ENCODE data around the gene PRLHR. TPM values are rescaled to one million over a fixed set of nuclear protein-coding genes. Genes with fewer than 3 reads are reported as not detected.

The PRLHR gene
- total and polyA plus RNA-seq, 2 of the 4 experiments (the other 2 are of a cell fraction), result not detected

GRCh38 chr10:118567701-118568248, 27.7 kb downstream of the PRLHR start:
- POLR2A ChIA-PET (ENCODE audit: unreplicated experiment), result no interaction called here
- dilution Hi-C loops (cut with HindIII; ENCODE audit: low sequenced_read_pairs, unreplicated experiment), result no loop called here
- H3K23ac ChIP-seq (ENCODE audit: low read depth, low read length), result no peak overlapping the region
- in situ Hi-C loops (cut with MboI; ENCODE audit: low sequenced_read_pairs), result loop anchor here (5.0 to 10.0 kb wide), 2 partner anchors 155 to 287 kb away; no protein-coding TSS in a partner anchor
- no peak overlapping the region for H2BK20ac ChIP-seq (ENCODE audit: low read depth, low read length)
- H3K9me1 ChIP-seq (ENCODE audit: insufficient read depth, low read length), result no peaks in the 10 kb centered on the region
- no peak overlapping the region for H2AFZ ChIP-seq (replicated peaks; ENCODE audit: low read length, poor library complexity)
- no peak overlapping the region for H2BK120ac ChIP-seq (ENCODE audit: low read depth, low read length)
- no peak overlapping the region for H3K27ac ChIP-seq (ENCODE audit: insufficient read depth, low read length)
- H4K5ac ChIP-seq (ENCODE audit: low read depth, low read length), result no peak overlapping the region
- no peak overlapping the region for H2AK5ac ChIP-seq (ENCODE audit: low read depth, low read length)
- CTCF ChIA-PET, result interaction anchor here (1.0 to 2.5 kb wide), 7 partner anchors 10 to 282 kb away, joined by 3 to 15 read pairs (median 4); no protein-coding TSS in a partner anchor
- H3K36me3 ChIP-seq (ENCODE audit: control insufficient read depth, insufficient read depth, low read length), result no peaks in the 10 kb centered on the region
- H4K91ac ChIP-seq (ENCODE audit: insufficient read depth, low read depth, low read length), result no peak overlapping the region
- H4K20me1 ChIP-seq (ENCODE audit: insufficient read depth, low read length), result no peaks in the 10 kb centered on the region
- no TSS peak for BruUV-seq (replicated peaks)
- H3K27me3 ChIP-seq (ENCODE audit: control insufficient read depth, insufficient read depth, low read length), result peaks cover 10% of the 10 kb centered on the region
- no peak overlapping the region for H3K56ac ChIP-seq (ENCODE audit: extremely low read depth, insufficient read depth, low read length)
- ATAC-seq (ENCODE audit: low read depth) (no peak), DNase-seq (no peak)
- no peaks in the 10 kb centered on the region for H3K9me3 ChIP-seq (ENCODE audit: control insufficient read depth, insufficient read depth, low read length)
- intact Hi-C loops (cut with micrococcal nuclease), result loop anchor here (1.0 to 5.0 kb wide), 5 partner anchors 154 to 465 kb away; partner anchors contain the start of gene CACUL1
- no peak overlapping the region for H2AK9ac ChIP-seq (replicated peaks; ENCODE audit: low read depth, low read length, poor library complexity)
- H3K9ac ChIP-seq (ENCODE audit: low read depth, low read length), result no peak overlapping the region
- no peak for TF ChIP-seq NFE2L2 (IDR thresholded peaks at IDR 0.05; ENCODE audit: low read depth, low read length)
- TF ChIP-seq RFX5 (IDR thresholded peaks at IDR 0.05; ENCODE audit: low read depth, low read length), result no peak
- TF ChIP-seq SMC3 (IDR thresholded peaks at IDR 0.05; ENCODE audit: low read depth, low read length), result no peak
- TF ChIP-seq RCOR1 (IDR thresholded peaks at IDR 0.05; ENCODE audit: insufficient replicate concordance, low read length), result no peak
- TF ChIP-seq MAFK (IDR thresholded peaks at IDR 0.05; ENCODE audit: low read depth, low read length), result no peak
- no peak for TF ChIP-seq MAZ (IDR thresholded peaks at IDR 0.05; ENCODE audit: borderline replicate concordance, low read depth, low read length)
- peaks cover 2% of the 10 kb centered on the region; the same call in 1 of the 2 replicates for H3K4me1 ChIP-seq (ENCODE audit: control insufficient read depth, insufficient read depth, low read length)
- H3K18ac ChIP-seq (ENCODE audit: low read depth, low read length), result no peak overlapping the region
- no peak overlapping the region for H2BK5ac ChIP-seq (ENCODE audit: low read depth, low read length, poor library complexity, severe bottlenecking)
- no peak overlapping the region for H3K14ac ChIP-seq (replicated peaks; ENCODE audit: low read depth, low read length)
- H3K4me3 ChIP-seq (ENCODE audit: insufficient read depth, low read depth, low read length), result no peak overlapping the region
- H3K4me2 ChIP-seq (ENCODE audit: low read depth, low read length), result no peak overlapping the region
- H4K8ac ChIP-seq (ENCODE audit: low read depth in 2 of 2, low read length in 2 of 2), result no peak overlapping the region
- H3K4ac ChIP-seq (ENCODE audit: low read depth, low read length), result no peak overlapping the region
- 87% methylated on average over 3 of the region's 11 CpGs; no CpG with 5 or more reads in 1 of the 2 experiments for WGBS, 2 experiments (ENCODE audit: extremely low coverage in 2 of 2, insufficient read length in 1 of 2)
- H2BK15ac ChIP-seq (ENCODE audit: low read depth, low read length), result no peak overlapping the region
- H3K79me1 ChIP-seq (ENCODE audit: low read depth in 1 of 2, low read length in 2 of 2), result no peaks in the 10 kb centered on the region
